Stimulated activated CD4-positive, alpha-beta T cell treated with anti-CD3 and anti-CD28 coated beads, Interleukin-4, amount 100 ng/mL, for 48 hours (primary cell): ENCODE measurements around the gene ASB2.

Experiments used
- DNase-seq, 2 donors: peaks; one replicate each; pipeline ENCODE4 v3.0.0-alpha.2; 2020; ENCODE audit warnings: low read depth in 2 of 2

The ASB2 gene

GRCh38 chr14:94000267-94000666, 23.9 kb upstream of the ASB2 start:
- DNase-seq, result no peak

- no peak for DNase-seq
These were observed 23.2 kb upstream of the ASB2 start for GRCh38 chr14:93999573-93999972.

DNA sequence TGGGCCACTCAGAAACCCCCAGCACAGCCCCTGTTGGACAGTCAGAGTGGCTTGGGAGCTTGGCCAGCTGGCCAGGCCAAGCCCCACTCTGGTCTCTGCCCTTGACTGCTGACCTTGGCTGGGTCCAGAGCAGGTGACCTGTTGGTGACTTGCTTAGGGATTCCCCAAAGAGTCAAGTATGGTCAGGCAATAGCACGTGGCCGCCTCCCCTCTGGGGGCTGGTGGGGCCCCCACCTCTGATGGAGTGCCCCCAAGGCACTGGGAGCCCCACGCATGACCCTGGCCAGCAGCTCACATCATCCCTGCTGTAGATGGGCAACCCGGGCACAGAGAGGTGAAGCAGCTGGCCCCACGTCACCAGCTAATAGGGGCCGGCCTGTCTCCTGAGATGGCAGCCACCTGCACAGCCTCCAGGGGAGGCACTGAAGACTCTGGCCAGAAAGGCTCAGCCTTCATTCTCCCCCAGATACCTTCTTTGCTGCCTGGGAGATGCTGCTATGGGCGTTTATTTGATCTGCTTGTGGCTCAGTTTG, 22.6 kb upstream of the ASB2 start:
- DNase-seq, result no peak

DNA sequence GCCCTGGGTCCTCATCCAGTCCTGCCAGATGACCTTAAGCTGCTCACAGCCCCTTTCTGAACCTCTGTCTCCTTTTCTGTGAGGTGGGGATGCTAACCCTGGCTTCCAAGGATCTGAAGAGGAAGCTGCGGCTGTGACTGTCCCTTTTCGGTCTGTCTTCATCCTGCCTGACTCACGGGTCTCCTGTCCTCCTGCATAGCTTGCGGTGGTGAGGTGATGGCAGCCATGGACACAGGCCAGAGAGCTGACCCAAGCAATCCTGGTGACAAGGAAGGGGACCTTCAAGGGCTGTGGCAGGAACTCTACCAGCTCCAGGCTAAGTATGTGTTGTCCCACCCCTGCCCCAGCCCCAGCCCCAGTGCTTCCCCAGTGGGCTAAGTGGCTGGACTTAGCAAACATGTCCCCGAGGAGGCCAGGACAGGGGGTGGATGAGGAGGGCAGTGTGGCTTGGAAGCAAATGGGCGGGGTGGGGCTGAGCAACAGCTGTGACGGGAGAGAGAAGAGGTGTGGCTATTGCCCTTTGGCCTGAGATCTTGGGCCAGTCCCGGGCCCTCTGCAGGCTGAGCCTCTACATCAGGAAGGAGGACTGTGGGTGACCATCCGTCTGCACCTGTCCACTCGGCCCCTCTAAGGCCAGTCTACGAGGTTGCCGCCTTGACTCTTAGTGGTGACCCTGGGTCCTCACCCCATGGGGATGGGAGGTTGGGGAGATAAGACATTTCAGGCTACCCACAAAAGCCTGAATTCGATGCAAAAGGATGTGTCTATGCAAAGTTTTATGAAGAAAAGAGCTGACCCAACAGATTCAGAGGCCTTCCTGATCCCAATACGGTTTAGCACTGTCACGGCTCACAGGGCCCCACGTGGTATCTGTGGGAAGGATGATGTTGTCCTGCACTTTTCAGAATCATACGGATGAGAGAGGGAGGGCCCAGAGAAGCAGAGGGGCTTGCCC, 21.8 kb upstream of the ASB2 start:
- DNase-seq, result no peak

- DNase-seq, result no peak
These were observed 20.7 kb upstream of the ASB2 start, which contains the start of gene CCDC197 for GRCh38 chr14:93997082-93997481. Gene CCDC197 (plus strand): TSS chr14:93997301. CDS start chr14:93998132, 831 bp downstream.

DNA sequence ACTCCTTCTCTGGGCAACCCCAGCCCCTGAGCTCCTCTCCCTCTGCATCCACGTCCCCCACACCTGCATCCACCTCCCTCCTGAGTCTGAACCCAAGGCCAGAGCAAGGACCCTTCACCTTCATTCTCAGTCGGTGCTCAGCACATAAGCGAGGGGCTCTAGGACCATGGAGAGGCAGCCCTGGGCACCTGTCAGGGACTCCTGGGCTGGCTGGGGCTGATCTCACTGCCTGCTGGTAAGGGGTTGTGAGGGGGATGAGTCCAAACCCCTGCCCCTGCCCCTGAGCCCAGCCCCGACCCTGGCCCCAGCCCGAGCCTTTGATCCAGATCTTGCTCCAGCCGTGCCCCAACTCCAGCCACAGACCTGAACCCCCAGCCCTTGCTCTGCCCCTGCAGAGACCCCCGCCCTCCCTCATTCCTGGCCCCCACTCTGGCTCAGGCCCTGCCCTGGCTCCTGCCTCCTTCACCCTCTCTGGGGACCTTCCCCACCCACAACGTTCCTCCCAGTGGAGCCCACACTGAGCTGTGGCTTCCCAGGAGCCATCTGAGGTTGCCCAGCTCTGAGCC, 19.8 kb upstream of the ASB2 start:
- no peak for DNase-seq

DNA sequence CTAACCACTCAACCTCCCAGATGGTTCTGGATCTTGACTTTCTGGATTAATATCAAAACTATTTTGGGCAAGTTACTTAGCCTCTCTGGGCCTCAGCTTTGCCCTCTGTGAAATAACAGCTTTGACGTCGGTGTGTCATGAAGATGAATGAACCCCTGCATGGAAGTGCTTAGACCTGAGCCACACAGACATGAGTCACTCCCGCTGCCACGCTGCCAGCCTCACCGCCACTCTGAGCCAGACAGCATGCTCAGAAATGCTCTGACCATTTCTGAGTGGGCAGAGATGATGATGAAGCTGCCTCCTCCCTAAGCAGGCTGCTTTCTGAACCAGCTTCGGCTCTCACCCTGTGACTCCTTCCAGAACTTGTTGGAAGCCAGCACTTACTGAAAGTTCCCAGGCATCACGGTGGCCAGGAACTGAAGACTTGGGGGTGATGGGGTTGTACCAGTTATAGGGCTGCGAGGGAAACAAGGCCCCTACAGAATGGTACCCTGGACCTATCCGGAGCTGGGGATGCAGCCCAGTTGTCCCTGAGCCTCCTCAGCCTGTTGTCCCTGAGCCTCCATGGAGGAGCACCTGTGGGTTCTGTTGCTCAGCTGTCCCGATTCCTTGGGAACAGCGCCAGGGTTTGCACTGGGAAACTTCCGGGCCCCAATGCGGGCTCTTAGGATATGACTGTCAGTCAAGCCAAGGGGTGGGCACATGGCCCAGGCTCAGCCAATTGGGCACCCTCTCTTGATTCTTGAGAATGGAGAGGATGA, 18.7 kb upstream of the ASB2 start:
- DNase-seq, result peak; percentile 56 to 67

DNA sequence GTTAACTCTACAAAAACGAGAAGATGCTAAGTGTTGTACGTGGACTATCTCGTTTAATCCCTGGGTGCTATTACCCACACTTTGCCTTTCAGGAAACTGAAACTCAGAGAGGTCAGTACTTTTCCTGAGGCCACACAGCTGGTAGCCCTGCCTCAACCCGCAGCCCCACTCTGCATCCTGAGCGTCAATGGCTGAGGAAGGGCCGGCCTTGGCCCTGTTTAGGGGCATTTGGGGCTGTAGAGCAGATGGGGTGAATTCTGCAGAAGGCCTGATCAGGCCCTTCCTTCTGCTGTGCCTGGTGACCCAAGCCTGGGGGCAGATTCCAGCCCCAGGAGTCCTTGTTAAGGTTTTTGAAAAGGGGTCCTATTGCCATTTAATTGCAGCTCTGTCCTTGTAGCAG, 17.0 kb upstream of the ASB2 start:
- DNase-seq, result no peak

DNA sequence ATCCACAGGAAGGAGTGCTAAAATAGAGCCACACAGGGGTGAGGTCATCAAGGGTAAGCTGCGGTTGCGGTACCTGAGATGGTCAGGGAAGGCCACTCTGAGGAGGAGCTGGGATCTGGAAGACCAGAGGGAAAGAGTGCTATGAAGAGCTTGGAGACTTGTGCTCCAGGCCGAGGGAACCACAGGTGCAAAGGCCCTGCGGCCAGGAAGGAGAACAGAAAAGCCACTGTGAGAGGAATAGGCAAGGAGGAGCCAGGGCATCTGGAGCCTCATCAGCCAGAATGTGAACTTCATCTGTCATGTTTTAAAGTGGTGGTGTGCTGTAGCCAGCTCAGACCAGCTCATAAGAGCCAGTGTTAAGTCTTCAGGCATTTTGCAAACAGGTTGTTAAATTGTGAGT, 15.3 kb upstream of the ASB2 start:
- DNase-seq, result no peak

- no peak for DNase-seq
These were observed 14.8 kb upstream of the ASB2 start for GRCh38 chr14:93991212-93991611.

DNA sequence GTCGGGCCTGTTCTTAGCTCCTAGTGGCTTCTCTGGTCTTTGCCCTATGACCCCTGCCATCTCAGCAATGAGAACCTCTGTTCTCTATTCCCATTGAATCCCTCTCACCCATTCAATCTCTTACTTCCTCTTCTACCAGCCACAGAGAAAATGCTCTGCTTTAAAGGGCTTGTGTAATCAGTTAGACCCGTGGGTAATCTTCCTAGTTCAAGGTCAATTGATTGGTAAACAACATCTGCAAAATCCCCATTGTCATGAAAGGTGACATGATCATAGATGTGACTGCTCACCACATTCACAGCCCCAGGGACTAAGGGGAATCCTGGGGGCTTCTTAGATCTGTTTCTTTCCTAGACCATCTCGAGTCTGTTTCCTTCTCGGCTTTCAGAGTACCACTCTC, 13.6 kb upstream of the ASB2 start:
- no peak for DNase-seq

DNA sequence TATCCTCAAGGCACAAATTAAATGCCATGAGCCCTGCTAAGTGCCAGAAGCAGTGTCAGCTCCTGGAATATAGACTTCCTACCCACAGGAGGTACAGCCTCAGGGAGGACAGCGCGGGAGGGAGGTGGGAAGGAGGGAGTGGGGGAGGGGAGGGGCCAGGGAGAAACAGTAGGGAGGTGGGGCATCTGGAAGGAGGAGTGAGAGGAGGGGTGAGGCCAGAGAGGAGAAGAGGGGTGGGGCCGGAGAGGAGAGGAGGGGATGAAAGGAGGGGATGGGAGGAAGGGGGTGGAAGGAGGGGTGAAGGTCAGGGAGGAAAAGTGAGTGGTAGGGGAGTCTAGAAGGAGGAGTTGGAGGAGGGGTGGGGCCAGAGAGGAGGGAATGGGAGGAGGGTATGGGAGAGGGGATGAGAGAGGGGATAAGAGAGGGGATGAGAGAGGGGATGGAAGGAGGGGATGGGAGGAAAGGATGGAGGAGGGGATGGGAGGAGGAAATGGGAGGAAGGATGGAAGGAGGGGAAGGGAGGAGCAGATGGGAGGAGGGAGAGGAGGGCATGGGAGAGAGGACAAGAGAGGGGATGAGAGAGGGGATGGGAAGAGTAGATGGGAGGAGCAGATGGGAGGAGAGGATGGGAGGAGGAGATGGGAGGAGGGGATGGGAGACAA, 11.6 kb upstream of the ASB2 start:
- DNase-seq, result no peak

- no peak for DNase-seq
These were observed 11.0 kb upstream of the ASB2 start for GRCh38 chr14:93987376-93987775.

- DNase-seq, result no peak
These were observed 10.6 kb upstream of the ASB2 start for GRCh38 chr14:93986955-93987354.

GRCh38 chr14:93984987-93985410, 8.6 kb upstream of the ASB2 start:
- no peak for DNase-seq

DNA sequence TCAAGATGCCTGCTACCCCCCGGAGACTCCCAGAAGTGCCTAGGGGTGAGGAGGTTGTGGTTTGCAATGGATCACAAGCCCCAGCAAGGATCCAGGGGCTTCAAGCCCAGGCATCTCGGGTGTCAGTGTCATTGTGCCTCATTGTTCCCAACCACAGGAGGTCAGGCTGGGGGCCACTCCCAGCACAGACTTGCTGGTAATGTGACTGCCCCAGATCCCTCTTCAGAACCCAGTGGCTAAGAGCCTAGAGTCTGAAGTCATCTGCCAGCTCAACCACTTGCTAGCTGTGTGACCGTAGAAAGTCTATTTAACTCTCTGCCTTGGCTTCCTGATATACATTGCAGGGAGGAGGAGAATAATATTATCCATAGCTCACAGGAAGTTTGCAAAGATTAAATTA, 7.7 kb upstream of the ASB2 start:
- DNase-seq, result no peak

DNA sequence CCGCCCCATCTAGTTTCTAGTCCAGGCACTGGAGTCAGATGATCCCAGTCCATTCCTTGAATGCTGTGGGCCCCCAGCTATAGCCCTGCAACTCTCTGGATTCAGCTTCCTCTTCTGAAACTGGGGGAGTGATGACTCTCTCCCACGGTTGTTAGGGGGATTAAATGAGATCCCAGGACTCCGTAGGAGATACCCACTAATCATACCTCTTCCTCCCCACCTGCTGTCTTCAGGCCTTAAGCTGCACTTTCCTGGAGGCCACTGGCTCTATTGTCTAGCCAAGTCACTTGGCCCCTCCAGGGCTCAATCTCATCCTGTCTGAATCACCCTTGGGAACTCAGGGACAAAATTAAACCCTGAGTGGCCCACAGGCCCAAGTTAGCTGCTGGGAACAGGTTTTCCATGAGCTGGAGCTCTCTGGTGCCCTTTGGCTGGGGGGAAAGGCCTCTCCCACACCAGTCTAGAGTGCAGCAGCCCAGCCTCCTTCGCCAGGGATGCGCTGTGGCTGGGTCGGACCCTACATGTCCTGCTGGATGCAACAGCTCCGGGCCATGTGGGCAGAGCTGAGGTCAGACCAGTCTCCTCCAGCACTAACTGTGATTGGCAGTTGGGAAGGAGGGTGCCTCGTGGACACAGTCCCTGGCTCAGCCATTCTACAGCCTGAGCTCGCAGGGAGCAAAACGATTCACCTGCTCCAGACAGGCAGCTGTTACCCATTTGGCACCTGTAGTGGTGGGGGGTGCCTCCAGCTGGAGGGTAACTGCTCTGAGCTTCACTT, 6.0 kb upstream of the ASB2 start:
- no peak for DNase-seq

DNA sequence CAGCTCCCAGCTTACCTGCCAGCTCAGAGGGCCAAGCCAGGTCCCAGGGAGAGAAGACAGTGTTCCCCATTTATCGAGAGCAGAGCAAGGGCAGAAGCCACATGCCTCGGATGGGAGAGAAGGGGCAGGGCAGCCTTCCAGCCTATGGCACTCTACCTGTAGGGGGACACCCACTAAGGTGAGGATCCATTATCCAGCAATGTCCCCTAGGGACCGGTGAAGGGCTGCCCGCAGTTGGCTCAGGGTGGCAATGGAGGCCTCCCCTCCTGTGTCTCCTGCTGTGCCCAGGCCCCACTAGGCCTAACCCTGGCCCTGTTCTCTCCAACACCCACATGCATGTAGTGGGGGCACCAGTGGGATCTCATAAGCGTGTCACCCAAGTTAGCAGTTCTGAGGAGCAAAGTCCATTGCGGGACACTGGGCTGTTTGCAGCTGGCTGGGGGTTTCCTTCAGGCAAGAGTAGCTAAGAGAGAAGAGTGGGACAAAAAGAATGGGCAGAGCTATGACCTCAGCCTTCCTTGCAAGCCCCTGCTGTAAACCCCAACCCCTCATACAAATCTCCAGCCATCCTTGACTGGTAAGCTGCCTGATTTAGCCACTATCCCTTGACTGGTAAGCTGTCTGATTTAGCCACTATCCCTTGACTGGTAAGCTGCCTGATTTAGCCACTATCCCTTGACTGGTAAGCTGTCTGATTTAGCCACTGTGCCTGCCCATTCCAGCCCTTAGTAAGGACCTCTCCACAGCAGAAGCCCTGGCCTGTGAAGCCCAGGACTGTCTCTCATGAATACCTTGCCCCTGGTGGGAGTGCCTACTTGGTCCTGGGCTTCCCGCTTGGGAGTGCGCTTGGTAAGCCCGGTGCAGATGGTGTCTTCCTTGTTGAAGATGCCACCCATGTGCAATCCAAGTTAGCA, 5.2 kb upstream of the ASB2 start:
- DNase-seq, result no peak

- no peak for DNase-seq
These were observed 4.3 kb upstream of the ASB2 start for GRCh38 chr14:93980456-93981201.
